HepG2 (cell line): ENCODE results near the gene MARCHF9. TPM values are rescaled to one million over a fixed set of nuclear protein-coding genes. Genes with fewer than 3 reads are reported as not detected.

Experiments
- ATF1 ChIP-seq: IDR thresholded peaks from 2 replicates; pipeline ENCODE4 v1.6.1; 2016; ENCODE audit warnings: mild to moderate bottlenecking, control low read depth
- ELF3 ChIP-seq: IDR thresholded peaks from 2 replicates; pipeline ENCODE4 v1.6.1; 2016; ENCODE audit warnings: missing genetic modification reagents, missing compliant biosample characterization
- MTF2 ChIP-seq: sonication (generic); formaldehyde crosslinking; IDR thresholded peaks from 2 replicates; pipeline ENCODE4 v1.5.0; 2020; ENCODE audit warnings: missing genetic modification reagents, borderline replicate concordance
- PAX8 ChIP-seq: sonication (generic); formaldehyde crosslinking; IDR thresholded peaks from 2 replicates; pipeline ENCODE4 v1.8.0; 2022; ENCODE audit warnings: mild to moderate bottlenecking, missing genetic modification reagents, borderline replicate concordance
- ZIK1 ChIP-seq: sonication (generic); formaldehyde crosslinking; IDR thresholded peaks from 2 replicates; pipeline ENCODE4 v1.5.0; 2020; ENCODE audit warnings: mild to moderate bottlenecking, low read depth, missing genetic modification reagents, borderline replicate concordance
- ZMYM3 ChIP-seq: sonication (generic); formaldehyde crosslinking; IDR thresholded peaks from 2 replicates; pipeline ENCODE4 v1.5.1; 2020; ENCODE audit warnings: mild to moderate bottlenecking, missing genetic modification reagents
- ZNF513 ChIP-seq: sonication (generic); formaldehyde crosslinking; conservative IDR thresholded peaks from 2 replicates; pipeline ENCODE4 v1.5.0; 2020; ENCODE audit warnings: missing genetic modification reagents
- ZNF629 ChIP-seq: sonication (generic); formaldehyde crosslinking; conservative IDR thresholded peaks from 2 replicates; pipeline ENCODE4 v1.5.0; 2020; ENCODE audit warnings: missing genetic modification reagents
- polyA plus RNA-seq, 8 experiments: library from polyadenylated mRNA; depleted of rRNA in 3 of 8; stranded (reverse) in 7 of 8; unstranded in 1 of 8; fragments of >200 nt; fragmentation: Illumina TruSeq in 4 of 8; extraction: Trizol in 4 of 8; gene quantifications; 2 replicates each; pipeline versions ENCODE4 v1.2.1 to v1.2.3, GENCODE V29; 2011 to 2016; ENCODE audit warnings: low read depth in 4 of 8, missing spikeins in 1 of 8, mixed read lengths in 1 of 8; ENCODE audit not compliant: insufficient read depth in 1 of 8
- total RNA-seq, 5 experiments: library from RNA; depleted of rRNA; stranded (reverse); fragments of >200 nt; fragmentation: Illumina TruSeq; extraction: Trizol; gene quantifications; 2 replicates each; pipeline ENCODE4 v1.2.3, GENCODE V29; 2016; ENCODE audit warnings: low read depth in 1 of 5
- TF ChIP-seq, protein P1 (sequence below): sonication (generic); formaldehyde crosslinking; IDR thresholded peaks from 2 replicates; pipeline ENCODE4 v1.9.0; 2022; ENCODE audit warnings: missing genetic modification reagents, mild to moderate bottlenecking, borderline replicate concordance
- TF ChIP-seq, protein P2 (sequence below): sonication (generic); formaldehyde crosslinking; IDR thresholded peaks from 2 replicates; pipeline ENCODE4 v1.8.1; 2022; ENCODE audit warnings: low read depth, mild to moderate bottlenecking, missing genetic modification reagents

MARCHF9 gene
- total and polyA plus RNA-seq, 2 of the 13 experiments (the other 11 are each of a cell fraction or from before 2014, with no cell fraction given), result 5.7 to 9.6 TPM

GRCh38 chr12:57743769-57744168 lies 11.1 kb upstream of the MARCHF9 start (continued):
- no peak for TF ChIP-seq PAX8
- TF ChIP-seq ATF1 (CRISPR knock-in tag), result no peak
- no peak for TF ChIP-seq ZIK1 (CRISPR knock-in tag)
- TF ChIP-seq, protein P1, sequence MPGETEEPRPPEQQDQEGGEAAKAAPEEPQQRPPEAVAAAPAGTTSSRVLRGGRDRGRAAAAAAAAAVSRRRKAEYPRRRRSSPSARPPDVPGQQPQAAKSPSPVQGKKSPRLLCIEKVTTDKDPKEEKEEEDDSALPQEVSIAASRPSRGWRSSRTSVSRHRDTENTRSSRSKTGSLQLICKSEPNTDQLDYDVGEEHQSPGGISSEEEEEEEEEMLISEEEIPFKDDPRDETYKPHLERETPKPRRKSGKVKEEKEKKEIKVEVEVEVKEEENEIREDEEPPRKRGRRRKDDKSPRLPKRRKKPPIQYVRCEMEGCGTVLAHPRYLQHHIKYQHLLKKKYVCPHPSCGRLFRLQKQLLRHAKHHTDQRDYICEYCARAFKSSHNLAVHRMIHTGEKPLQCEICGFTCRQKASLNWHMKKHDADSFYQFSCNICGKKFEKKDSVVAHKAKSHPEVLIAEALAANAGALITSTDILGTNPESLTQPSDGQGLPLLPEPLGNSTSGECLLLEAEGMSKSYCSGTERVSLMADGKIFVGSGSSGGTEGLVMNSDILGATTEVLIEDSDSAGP (CRISPR knock-in tag), result no peak
- TF ChIP-seq ZNF629 (CRISPR knock-in tag), result peak; percentile 95
- TF ChIP-seq ZNF513 (CRISPR knock-in tag), result no peak
- peak; percentile 66; the same call in 1 of the 2 replicates for TF ChIP-seq ZMYM3 (CRISPR knock-in tag)
- TF ChIP-seq MTF2 (CRISPR knock-in tag), result no peak
- TF ChIP-seq, protein P2, sequence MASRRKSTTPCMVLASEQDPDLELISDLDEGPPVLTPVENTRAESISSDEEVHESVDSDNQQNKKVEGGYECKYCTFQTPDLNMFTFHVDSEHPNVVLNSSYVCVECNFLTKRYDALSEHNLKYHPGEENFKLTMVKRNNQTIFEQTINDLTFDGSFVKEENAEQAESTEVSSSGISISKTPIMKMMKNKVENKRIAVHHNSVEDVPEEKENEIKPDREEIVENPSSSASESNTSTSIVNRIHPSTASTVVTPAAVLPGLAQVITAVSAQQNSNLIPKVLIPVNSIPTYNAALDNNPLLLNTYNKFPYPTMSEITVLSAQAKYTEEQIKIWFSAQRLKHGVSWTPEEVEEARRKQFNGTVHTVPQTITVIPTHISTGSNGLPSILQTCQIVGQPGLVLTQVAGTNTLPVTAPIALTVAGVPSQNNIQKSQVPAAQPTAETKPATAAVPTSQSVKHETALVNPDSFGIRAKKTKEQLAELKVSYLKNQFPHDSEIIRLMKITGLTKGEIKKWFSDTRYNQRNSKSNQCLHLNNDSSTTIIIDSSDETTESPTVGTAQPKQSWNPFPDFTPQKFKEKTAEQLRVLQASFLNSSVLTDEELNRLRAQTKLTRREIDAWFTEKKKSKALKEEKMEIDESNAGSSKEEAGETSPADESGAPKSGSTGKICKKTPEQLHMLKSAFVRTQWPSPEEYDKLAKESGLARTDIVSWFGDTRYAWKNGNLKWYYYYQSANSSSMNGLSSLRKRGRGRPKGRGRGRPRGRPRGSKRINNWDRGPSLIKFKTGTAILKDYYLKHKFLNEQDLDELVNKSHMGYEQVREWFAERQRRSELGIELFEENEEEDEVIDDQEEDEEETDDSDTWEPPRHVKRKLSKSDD, result no peak
- peak; percentile 4; the same call in 1 of the 2 replicates for TF ChIP-seq ELF3 (CRISPR knock-in tag)
- TF ChIP-seq, all 625 proteins: peak for 10
